ENCODE data around the gene FBN1.

Gene FBN1

GRCh38 chr15:48643776-48644466, 1.6 kb downstream of the FBN1 start:
- peak overlapping the region; percentile 69 for H3K4me3 ChIP-seq
- H3K36me3 ChIP-seq (replicated peaks), result no peaks in the 10 kb centered on the region
- in situ Hi-C loops (cut with MboI; ENCODE audit: low sequenced_read_pairs), result no loop called here
- H3K27me3 ChIP-seq (ENCODE audit: low read depth), result no peaks in the 10 kb centered on the region
- H3K4me1 ChIP-seq, result peaks cover 14% of the 10 kb centered on the region
- DNase-seq (ENCODE audit: low spot score in 2 of 2), result no peak
- H3K9me3 ChIP-seq, result no peaks in the 10 kb centered on the region

GRCh38 chr15:48643206-48643605, 2.3 kb downstream of the FBN1 start:
- no peak overlapping the region; the same call in 1 of the 2 replicates for H3K4me3 ChIP-seq
- no peaks in the 10 kb centered on the region for H3K27me3 ChIP-seq (ENCODE audit: low read depth)
- no peaks in the 10 kb centered on the region for H3K36me3 ChIP-seq (replicated peaks)
- in situ Hi-C loops (cut with MboI; ENCODE audit: low sequenced_read_pairs), result no loop called here
- H3K4me1 ChIP-seq, result peaks cover 14% of the 10 kb centered on the region
- H3K9me3 ChIP-seq, result no peaks in the 10 kb centered on the region
- no peak for DNase-seq (ENCODE audit: low spot score in 2 of 2)

- H3K4me3 ChIP-seq, result no peak overlapping the region
- H3K27me3 ChIP-seq (ENCODE audit: low read depth), result no peaks in the 10 kb centered on the region
- H3K36me3 ChIP-seq (replicated peaks), result no peaks in the 10 kb centered on the region
- no peaks in the 10 kb centered on the region for H3K9me3 ChIP-seq
- in situ Hi-C loops (cut with MboI; ENCODE audit: low sequenced_read_pairs), result no loop called here
- peaks cover 14% of the 10 kb centered on the region for H3K4me1 ChIP-seq
- no peak for DNase-seq (ENCODE audit: low spot score in 2 of 2)
Observed at GRCh38 chr15:48642795-48643194, 2.7 kb downstream of the FBN1 start.

GRCh38 chr15:48641416-48641815, 4.1 kb downstream of the FBN1 start:
- no peak for DNase-seq (ENCODE audit: low spot score in 2 of 2)
- Histone ChIP-seq H3K4me3 (no peak overlapping the region), H3K9me3 (no peaks in the 10 kb centered on the region), H3K36me3 (replicated peaks) (no peaks in the 10 kb centered on the region), H3K27me3 (ENCODE audit: low read depth) (no peaks in the 10 kb centered on the region), H3K4me1 (peaks cover 13% of the 10 kb centered on the region)
- in situ Hi-C loops (cut with MboI; ENCODE audit: low sequenced_read_pairs), result no loop called here

GRCh38 chr15:48638963-48639362, 6.5 kb downstream of the FBN1 start:
- H3K27me3 ChIP-seq (ENCODE audit: low read depth), result no peaks in the 10 kb centered on the region
- H3K36me3 ChIP-seq (replicated peaks), result no peaks in the 10 kb centered on the region
- H3K4me1 ChIP-seq, result peaks cover 10% of the 10 kb centered on the region
- H3K4me3 ChIP-seq, result no peak overlapping the region
- in situ Hi-C loops (cut with MboI; ENCODE audit: low sequenced_read_pairs), result no loop called here
- H3K9me3 ChIP-seq, result no peaks in the 10 kb centered on the region
- no peak for DNase-seq (ENCODE audit: low spot score in 2 of 2)

GRCh38 chr15:48637639-48638038, 7.9 kb downstream of the FBN1 start:
- Histone ChIP-seq H3K4me1 (no peaks in the 10 kb centered on the region), H3K36me3 (replicated peaks) (no peaks in the 10 kb centered on the region), H3K9me3 (no peaks in the 10 kb centered on the region), H3K27me3 (ENCODE audit: low read depth) (no peaks in the 10 kb centered on the region), H3K4me3 (no peak overlapping the region)
- DNase-seq (ENCODE audit: low spot score in 2 of 2), result no peak
- in situ Hi-C loops (cut with MboI; ENCODE audit: low sequenced_read_pairs), result no loop called here

- Histone ChIP-seq H3K9me3 (no peaks in the 10 kb centered on the region), H3K36me3 (replicated peaks) (no peaks in the 10 kb centered on the region), H3K27me3 (ENCODE audit: low read depth) (no peaks in the 10 kb centered on the region), H3K4me3 (no peak overlapping the region), H3K4me1 (no peaks in the 10 kb centered on the region)
- DNase-seq (ENCODE audit: low spot score in 2 of 2), result no peak
- in situ Hi-C loops (cut with MboI; ENCODE audit: low sequenced_read_pairs), result no loop called here
Observed at GRCh38 chr15:48636511-48636910, 9.0 kb downstream of the FBN1 start.

- H3K9me3 ChIP-seq, result no peaks in the 10 kb centered on the region
- no peaks in the 10 kb centered on the region for H3K4me1 ChIP-seq
- no peaks in the 10 kb centered on the region for H3K27me3 ChIP-seq (ENCODE audit: low read depth)
- no peak for DNase-seq (ENCODE audit: low spot score in 2 of 2)
- in situ Hi-C loops (cut with MboI; ENCODE audit: low sequenced_read_pairs), result no loop called here
- H3K4me3 ChIP-seq, result no peak overlapping the region
- H3K36me3 ChIP-seq (replicated peaks), result no peaks in the 10 kb centered on the region
Observed at GRCh38 chr15:48634893-48635292, 10.6 kb downstream of the FBN1 start.

GRCh38 chr15:48634096-48634495, 11.4 kb downstream of the FBN1 start:
- Histone ChIP-seq H3K4me1 (no peaks in the 10 kb centered on the region), H3K27me3 (ENCODE audit: low read depth) (no peaks in the 10 kb centered on the region), H3K9me3 (no peaks in the 10 kb centered on the region), H3K36me3 (replicated peaks) (no peaks in the 10 kb centered on the region), H3K4me3 (no peak overlapping the region)
- no peak for DNase-seq (ENCODE audit: low spot score in 2 of 2)
- in situ Hi-C loops (cut with MboI; ENCODE audit: low sequenced_read_pairs), result no loop called here

- Histone ChIP-seq H3K27me3 (ENCODE audit: low read depth) (no peaks in the 10 kb centered on the region), H3K4me1 (peaks cover 1% of the 10 kb centered on the region), H3K36me3 (replicated peaks) (no peaks in the 10 kb centered on the region), H3K4me3 (no peak overlapping the region), H3K9me3 (no peaks in the 10 kb centered on the region)
- DNase-seq (ENCODE audit: low spot score in 2 of 2), result no peak
- in situ Hi-C loops (cut with MboI; ENCODE audit: low sequenced_read_pairs), result no loop called here
Observed at GRCh38 chr15:48632651-48633050, 12.9 kb downstream of the FBN1 start.

- Histone ChIP-seq H3K9me3 (no peaks in the 10 kb centered on the region), H3K4me3 (no peak overlapping the region), H3K36me3 (replicated peaks) (no peaks in the 10 kb centered on the region), H3K27me3 (ENCODE audit: low read depth) (no peaks in the 10 kb centered on the region), H3K4me1 (peaks cover 15% of the 10 kb centered on the region)
- DNase-seq (ENCODE audit: low spot score in 2 of 2), result no peak
- in situ Hi-C loops (cut with MboI; ENCODE audit: low sequenced_read_pairs), result no loop called here
Observed at GRCh38 chr15:48631176-48631770, 14.2 kb downstream of the FBN1 start.

GRCh38 chr15:48630245-48630644, 15.3 kb downstream of the FBN1 start:
- no peaks in the 10 kb centered on the region for H3K27me3 ChIP-seq (ENCODE audit: low read depth)
- H3K36me3 ChIP-seq (replicated peaks), result no peaks in the 10 kb centered on the region
- no peak for DNase-seq (ENCODE audit: low spot score in 2 of 2)
- no peaks in the 10 kb centered on the region for H3K9me3 ChIP-seq
- peaks cover 15% of the 10 kb centered on the region for H3K4me1 ChIP-seq
- H3K4me3 ChIP-seq, result no peak overlapping the region
- in situ Hi-C loops (cut with MboI; ENCODE audit: low sequenced_read_pairs), result no loop called here

GRCh38 chr15:48628832-48629231, 16.7 kb downstream of the FBN1 start:
- in situ Hi-C loops (cut with MboI; ENCODE audit: low sequenced_read_pairs), result no loop called here
- Histone ChIP-seq H3K9me3 (no peaks in the 10 kb centered on the region), H3K4me1 (peaks cover 15% of the 10 kb centered on the region), H3K36me3 (replicated peaks) (no peaks in the 10 kb centered on the region), H3K27me3 (ENCODE audit: low read depth) (no peaks in the 10 kb centered on the region), H3K4me3 (no peak overlapping the region)
- DNase-seq (ENCODE audit: low spot score in 2 of 2), result no peak

- DNase-seq (ENCODE audit: low spot score in 2 of 2), result peak; percentile 61 to 78
- no peaks in the 10 kb centered on the region for H3K9me3 ChIP-seq
- H3K27me3 ChIP-seq (ENCODE audit: low read depth), result no peaks in the 10 kb centered on the region
- H3K4me1 ChIP-seq, result peaks cover 15% of the 10 kb centered on the region
- H3K4me3 ChIP-seq, result no peak overlapping the region
- H3K36me3 ChIP-seq (replicated peaks), result no peaks in the 10 kb centered on the region
- in situ Hi-C loops (cut with MboI; ENCODE audit: low sequenced_read_pairs), result no loop called here
Observed at GRCh38 chr15:48627260-48627940, 18.1 kb downstream of the FBN1 start.

All from HAP-1 (cell line).